Peyer's patch (tissue), 4 donors: Measurements from ENCODE around the gene FAM181B. TPM values are rescaled to one million over a fixed set of nuclear protein-coding genes. Genes with fewer than 3 reads are reported as not detected.

ENCODE experiments used
- DNase-seq, 3 donors: peaks; one replicate each; pipeline ENCODE4 v3.0.0-alpha.2; 2017 to 2019
- H3K27ac ChIP-seq, 4 donors: fragments of 200-600 bp; sonication (generic); one replicate each; pipeline ENCODE4 v1.5.1; 2016 to 2019
- H3K27me3 ChIP-seq, 2 donors: fragments of 200-600 bp; sonication (generic); one replicate each; pipeline ENCODE4 v1.5.1; 2019
- H3K36me3 ChIP-seq, 3 donors: fragments of 200-600 bp; sonication (generic); one replicate each; pipeline ENCODE4 v1.5.1; 2016 to 2019
- H3K4me1 ChIP-seq, 4 donors: fragments of 200-600 bp; sonication (generic); one replicate each; pipeline ENCODE4 v1.5.1; 2016 to 2019
- H3K4me3 ChIP-seq, 4 donors: fragments of 200-600 bp; sonication (generic); 1 replicate in 3 of 4; 2 replicates in 1 of 4; pipeline ENCODE4 v1.5.1; 2016 to 2019; ENCODE audit warnings: mild to moderate bottlenecking in 1 of 4
- H3K9me3 ChIP-seq, 4 donors: fragments of 200-600 bp; sonication (generic); one replicate each; pipeline ENCODE4 v1.5.1; 2016 to 2019; ENCODE audit warnings: mild to moderate bottlenecking in 1 of 4
- CTCF ChIP-seq, 6 experiments: fragments of 450-650 bp in 4 of 6; fragments of 200-600 bp in 2 of 6; sonication (generic) in 1 of 6; IDR thresholded peaks; one replicate each; pipeline ENCODE4 v1.5.1; 2017 to 2019; ENCODE audit warnings: antibody characterized with exemption in 6 of 6, mild to moderate bottlenecking in 3 of 6, moderate library complexity in 1 of 6
- POLR2A ChIP-seq, 2 donors: fragments of 450-650 bp; IDR thresholded peaks; one replicate each; pipeline ENCODE4 v1.5.1; 2017; ENCODE audit warnings: antibody characterized with exemption in 2 of 2, mild to moderate bottlenecking in 2 of 2, moderate library complexity in 2 of 2
- total RNA-seq, 4 donors: library from RNA; depleted of rRNA; stranded (reverse); fragments of >200 nt; gene quantifications; one replicate each; pipeline ENCODE4 v1.1.0, GENCODE V29; 2016

The FAM181B gene
- total RNA-seq, 4 donors from 2014 or later = 0.27 to 2.5 (median 0.35) TPM; not detected in 1

DNA sequence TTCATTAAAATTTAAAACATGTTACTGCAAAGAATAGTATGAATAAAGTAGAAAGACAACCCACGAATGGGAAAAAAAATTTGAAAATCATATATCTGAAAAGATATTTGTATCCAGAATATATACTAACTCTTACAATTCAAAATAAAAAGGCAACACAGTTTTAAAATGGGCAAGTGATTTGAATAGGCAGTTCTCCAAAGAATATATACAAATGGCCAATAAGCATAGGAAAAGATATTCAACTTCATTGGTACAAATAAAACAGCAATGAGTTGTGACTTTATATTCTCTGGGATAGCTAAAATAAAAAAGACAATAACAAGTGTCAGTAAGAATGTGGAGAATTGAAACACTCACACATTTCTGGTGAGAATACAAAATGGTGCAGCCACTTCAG, 41.6 kb upstream of the FAM181B start:
- Histone ChIP-seq H3K4me1 (no peaks in the 10 kb centered on the region), H3K36me3 (no peaks in the 10 kb centered on the region), H3K27me3 (no peaks in the 10 kb centered on the region), H3K4me3 (no peak overlapping the region), H3K9me3 (no peaks in the 10 kb centered on the region), H3K27ac (no peak overlapping the region)
- TF ChIP-seq CTCF (IDR thresholded peaks at IDR 0.05) (no peak), POLR2A (IDR thresholded peaks at IDR 0.05) (no peak)
- DNase-seq = no peak

- Histone ChIP-seq H3K36me3 (no peaks in the 10 kb centered on the region), H3K4me3 (no peak overlapping the region)
- no peak for DNase-seq
Observed at GRCh38 chr11:82771781-82772180, 38.1 kb upstream of the FAM181B start.

DNA sequence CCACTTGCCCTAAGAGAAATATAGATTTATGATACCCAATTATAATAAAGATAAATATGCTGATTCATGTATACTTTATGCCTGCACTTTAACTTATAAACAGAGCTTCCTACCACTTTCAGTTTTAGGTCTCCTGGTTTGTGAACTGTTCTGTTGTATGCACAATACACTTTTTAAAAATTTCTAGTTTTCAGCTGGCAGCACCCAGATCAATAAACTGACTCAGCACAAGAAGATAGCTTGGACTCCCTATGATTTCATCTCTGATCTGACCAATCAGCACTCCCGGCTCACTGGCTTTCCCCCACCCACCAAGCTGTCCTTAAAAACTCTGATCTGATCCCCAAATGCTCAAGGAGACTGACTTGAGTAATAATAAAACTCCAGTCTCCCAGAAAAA, 33.5 kb upstream of the FAM181B start:
- H3K27ac ChIP-seq = no peak overlapping the region
- H3K27me3 ChIP-seq = no peaks in the 10 kb centered on the region
- no peak for DNase-seq
- no peaks in the 10 kb centered on the region for H3K4me1 ChIP-seq
- TF ChIP-seq CTCF (IDR thresholded peaks at IDR 0.05) (no peak), POLR2A (IDR thresholded peaks at IDR 0.05) (no peak)
- no peak overlapping the region for H3K4me3 ChIP-seq
- no peaks in the 10 kb centered on the region for H3K36me3 ChIP-seq
- no peaks in the 10 kb centered on the region for H3K9me3 ChIP-seq

More at GRCh38 chr11:82771781-82772180, 38.1 kb upstream of the FAM181B start:
- no peaks in the 10 kb centered on the region for H3K9me3 ChIP-seq
- TF ChIP-seq CTCF (IDR thresholded peaks at IDR 0.05) (no peak), POLR2A (IDR thresholded peaks at IDR 0.05) (no peak)
- no peaks in the 10 kb centered on the region for H3K4me1 ChIP-seq
- no peaks in the 10 kb centered on the region for H3K27me3 ChIP-seq
- H3K27ac ChIP-seq = no peak overlapping the region

GRCh38 chr11:82765466-82766034, 31.9 kb upstream of the FAM181B start:
- H3K9me3 ChIP-seq = no peaks in the 10 kb centered on the region
- H3K4me1 ChIP-seq = no peaks in the 10 kb centered on the region
- no peak for TF ChIP-seq POLR2A (IDR thresholded peaks at IDR 0.05)
- no peak for TF ChIP-seq CTCF (IDR thresholded peaks at IDR 0.05)
- H3K27me3 ChIP-seq = no peaks in the 10 kb centered on the region
- DNase-seq = peak in 1 of 3 donors; percentile 51
- H3K27ac ChIP-seq = no peak overlapping the region
- H3K36me3 ChIP-seq = no peaks in the 10 kb centered on the region
- H3K4me3 ChIP-seq = no peak overlapping the region

DNA sequence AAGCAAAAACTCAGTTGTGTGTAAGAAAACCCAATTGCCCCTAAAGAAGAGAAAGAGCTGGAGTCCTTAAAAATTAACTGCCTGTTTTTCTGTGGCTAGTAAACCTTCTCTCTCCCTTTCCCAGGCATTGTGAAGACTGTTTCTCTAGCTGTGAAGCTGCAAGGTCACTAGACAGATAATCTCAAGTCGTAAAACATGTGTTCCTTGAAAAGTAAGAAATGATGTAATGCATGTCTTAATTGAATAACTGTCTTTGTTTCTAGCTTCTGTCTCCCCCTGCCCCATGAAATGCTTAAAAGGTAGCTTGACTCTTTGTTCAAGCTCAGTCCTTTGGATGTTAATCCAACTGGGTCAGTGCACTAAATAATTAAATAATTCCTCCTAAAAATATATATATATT, 29.5 kb upstream of the FAM181B start:
- no peaks in the 10 kb centered on the region for H3K36me3 ChIP-seq
- no peak overlapping the region for H3K4me3 ChIP-seq
- H3K27me3 ChIP-seq = no peaks in the 10 kb centered on the region
- peaks cover 0 to under 1% (median 0%) of the 10 kb centered on the region in 4 donors for H3K4me1 ChIP-seq
- H3K9me3 ChIP-seq = no peaks in the 10 kb centered on the region
- no peak for DNase-seq
- TF ChIP-seq POLR2A (IDR thresholded peaks at IDR 0.05) (no peak), CTCF (IDR thresholded peaks at IDR 0.05) (no peak)
- H3K27ac ChIP-seq = no peak overlapping the region

DNA sequence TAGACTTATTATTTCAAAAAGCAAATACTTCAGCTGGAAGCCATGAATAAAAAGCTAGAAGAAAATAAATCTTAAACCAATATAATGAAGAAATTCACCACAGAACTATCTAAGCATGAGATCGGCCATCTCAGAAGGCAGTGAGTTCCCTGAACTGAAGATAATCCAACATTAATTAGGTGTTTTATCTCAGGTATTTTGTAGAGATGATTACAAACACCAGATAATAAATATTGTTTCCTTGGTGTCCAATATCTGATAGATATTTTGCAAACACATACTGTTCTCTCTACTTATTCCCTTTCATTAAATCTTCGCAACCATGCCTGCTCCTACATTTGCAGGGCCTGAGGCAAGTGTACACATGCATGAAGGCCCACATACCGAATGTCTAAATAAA, 26.0 kb upstream of the FAM181B start:
- no peaks in the 10 kb centered on the region for H3K27me3 ChIP-seq
- no peaks in the 10 kb centered on the region for H3K9me3 ChIP-seq
- no peak for DNase-seq
- H3K4me3 ChIP-seq = no peak overlapping the region
- TF ChIP-seq POLR2A (IDR thresholded peaks at IDR 0.05) (no peak), CTCF (IDR thresholded peaks at IDR 0.05) (no peak)
- peaks cover 0 to 3% (median 0%) of the 10 kb centered on the region in 4 donors for H3K4me1 ChIP-seq
- H3K36me3 ChIP-seq = no peaks in the 10 kb centered on the region
- H3K27ac ChIP-seq = no peak overlapping the region
